UCSD-AML1 (cell line): ENCODE data around the gene SLC43A2.
"Not testable (repeated sequence)": the region's sequence is repeated elsewhere in the genome, so short reads cannot be mapped to it uniquely, and the experiment has no call there.

Experiments used
- DNase-seq: peaks from one replicate; lab custom pipeline; 2025; ENCODE audit not compliant: unreplicated experiment; lab: John Stamatoyannopoulos, UW

The SLC43A2 gene

DNA sequence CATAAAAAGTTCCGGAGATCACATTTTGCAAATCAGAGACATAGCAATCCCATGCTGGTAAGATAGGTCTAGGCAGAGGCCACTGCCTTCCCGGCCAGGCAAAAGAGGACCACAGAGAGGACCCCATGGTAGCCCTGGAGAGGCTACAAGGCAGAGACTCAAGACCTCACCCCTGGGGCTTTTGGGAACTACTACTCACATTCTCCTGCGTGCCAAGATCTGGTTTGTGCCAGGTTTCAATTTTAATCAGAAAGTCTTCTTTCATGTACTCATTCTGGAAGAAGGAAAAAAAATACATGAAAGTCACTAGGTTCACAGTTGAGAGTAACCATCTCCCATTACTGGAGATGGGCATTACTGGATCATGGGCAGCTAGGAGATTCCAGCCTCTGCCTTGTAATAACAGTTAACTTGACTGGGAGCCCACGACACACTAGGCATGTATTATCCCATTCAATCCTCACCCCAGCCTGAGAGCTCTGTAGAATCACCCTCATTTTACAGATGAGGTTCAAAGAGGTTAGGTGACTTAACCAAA lies 87.2 kb downstream of the SLC43A2 start:
- DNase-seq = no peak

DNA sequence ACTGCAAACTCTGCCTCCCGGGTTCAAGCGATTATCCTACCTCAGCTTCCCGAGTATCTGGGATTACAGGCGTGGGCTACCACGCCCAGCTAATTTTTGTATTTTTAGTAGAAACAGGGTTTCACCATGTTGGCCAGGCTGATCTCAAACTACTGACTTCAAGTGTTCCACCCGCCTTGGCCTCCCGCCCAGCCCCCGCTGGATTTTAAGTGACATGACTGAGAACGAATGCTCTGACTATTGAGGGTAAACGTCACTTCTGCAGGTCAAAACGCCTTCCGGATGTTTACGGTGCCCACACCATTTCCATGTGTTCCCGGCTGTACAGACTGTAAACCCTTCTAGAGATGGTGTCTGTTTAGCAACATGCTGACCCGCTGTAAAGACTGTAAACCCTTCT lies 88.8 kb downstream of the SLC43A2 start:
- DNase-seq = no peak

DNA sequence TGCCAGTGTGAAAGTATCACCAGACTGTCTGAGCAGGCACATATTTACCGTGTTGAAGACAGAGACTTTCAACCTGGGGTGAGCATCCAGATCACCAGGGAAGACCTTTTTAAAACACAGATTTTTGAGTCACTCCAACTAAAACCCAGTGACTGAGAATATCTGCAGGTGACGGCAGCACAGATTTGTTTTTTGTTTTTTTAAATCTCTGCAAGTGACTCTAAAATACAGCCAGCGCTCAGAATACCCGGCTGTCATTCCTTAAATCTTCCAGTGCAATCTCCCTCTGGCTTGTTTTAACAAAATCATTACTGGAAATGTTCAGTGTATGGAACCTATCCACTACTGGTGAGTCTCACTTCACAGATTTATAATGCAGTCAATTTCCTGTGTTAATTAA lies 92.9 kb downstream of the SLC43A2 start:
- no peak for DNase-seq

DNA sequence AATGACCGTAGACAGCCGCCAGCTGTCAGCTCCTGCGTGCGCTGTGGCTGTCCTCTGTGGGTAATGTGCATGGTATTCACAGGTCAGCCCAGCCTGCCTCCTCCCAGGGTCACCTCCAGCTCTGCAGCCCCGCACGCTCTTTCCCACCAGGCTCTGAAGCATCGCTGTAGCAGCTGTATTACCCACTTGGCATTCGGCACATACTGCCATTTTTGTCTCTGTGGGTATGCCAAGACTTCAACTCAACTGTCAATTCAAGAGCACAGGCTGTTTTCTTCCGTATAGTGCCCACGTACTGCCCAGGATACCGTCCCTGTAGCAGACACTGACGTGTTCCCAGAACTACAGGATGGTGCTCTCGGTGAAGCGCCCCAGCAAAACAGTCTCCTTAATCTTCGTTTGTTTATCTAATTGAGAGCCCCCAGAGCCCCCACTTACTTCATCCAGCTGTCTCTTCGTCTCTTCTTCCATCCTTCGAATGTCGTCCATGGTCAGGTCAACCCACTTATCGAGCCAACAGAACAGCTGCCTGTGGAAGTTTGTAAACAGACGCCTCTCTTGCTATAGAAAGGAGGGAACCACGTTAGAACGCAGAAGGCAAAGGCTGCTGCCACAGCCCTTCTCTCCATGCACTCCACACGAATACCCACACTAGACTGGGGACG lies 94.8 kb downstream of the SLC43A2 start:
- no peak for DNase-seq

DNA sequence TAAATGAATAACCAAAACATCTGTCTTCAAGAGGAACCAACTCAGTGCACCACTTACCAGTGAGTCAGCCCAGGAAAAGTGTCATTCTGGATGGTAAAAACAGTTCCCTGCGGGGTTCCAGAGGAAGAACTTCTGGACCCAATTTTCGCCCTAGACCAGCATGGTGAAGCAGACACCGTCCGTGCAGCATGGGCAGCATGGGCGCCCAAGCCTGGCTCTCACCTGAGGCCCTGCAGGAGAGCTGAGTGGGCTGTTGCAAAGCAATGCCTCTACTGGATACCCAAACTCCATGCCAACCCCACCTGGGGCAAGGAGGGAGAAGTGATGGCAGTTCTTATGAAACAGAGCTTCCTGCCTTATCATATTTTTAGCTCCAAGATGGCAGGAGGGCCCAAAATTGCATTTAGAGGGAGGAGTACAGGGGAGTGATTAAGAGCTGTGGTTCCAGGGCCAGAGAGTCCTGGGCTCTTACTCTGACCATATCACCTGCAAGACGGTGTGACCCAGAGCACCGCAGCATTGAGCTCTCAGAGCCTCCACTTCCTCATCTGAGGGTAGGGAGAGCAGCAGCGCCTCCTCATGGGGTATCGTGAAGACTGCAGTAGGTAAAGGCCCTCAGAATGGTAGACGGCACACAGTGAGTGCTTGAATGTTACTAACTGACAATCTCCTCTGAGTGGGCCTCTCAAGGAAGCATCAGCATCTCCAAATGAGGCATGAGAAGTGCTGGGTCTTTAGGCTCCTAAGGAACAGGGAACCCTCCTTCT lies 95.6 kb downstream of the SLC43A2 start:
- DNase-seq = peak; percentile 62

DNA sequence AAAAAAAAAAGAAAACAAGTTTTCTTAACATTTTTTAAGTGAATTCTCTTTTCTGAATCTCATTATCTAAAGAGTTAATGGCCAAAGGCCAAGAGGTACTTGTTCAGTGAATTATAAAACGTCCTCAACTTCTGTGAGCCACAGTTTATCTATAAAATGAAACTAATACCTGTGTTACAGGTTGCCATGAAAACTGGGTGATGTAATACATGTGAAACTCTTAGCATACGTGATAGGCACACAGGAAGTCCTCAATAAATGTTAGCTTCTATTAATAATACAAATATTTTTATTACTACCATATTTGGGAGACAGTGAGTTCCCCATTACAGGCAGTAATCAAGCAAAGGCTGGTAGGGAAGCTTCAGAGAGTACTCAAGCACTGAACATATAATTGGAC lies 98.8 kb downstream of the SLC43A2 start:
- no peak for DNase-seq

DNA sequence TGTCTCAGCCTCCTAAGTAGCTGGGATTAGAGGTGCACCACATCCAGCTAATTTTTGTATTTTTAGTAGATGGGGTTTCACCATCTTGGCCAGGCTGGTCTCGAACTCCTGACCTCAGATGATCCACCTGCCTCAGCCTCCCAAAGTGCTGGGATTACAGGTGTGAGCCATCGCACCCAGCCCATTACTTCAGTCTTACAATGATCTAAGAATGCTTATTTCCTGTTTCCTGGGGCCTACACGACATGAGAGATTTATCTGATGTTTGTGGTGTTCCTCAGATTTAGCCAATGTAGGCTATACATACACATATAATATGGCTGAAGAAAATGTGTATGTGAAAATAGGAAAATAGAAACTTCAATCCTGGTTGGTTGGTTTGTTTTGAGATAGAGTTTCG lies 101.8 kb downstream of the SLC43A2 start:
- DNase-seq = not testable (repeated sequence)

DNA sequence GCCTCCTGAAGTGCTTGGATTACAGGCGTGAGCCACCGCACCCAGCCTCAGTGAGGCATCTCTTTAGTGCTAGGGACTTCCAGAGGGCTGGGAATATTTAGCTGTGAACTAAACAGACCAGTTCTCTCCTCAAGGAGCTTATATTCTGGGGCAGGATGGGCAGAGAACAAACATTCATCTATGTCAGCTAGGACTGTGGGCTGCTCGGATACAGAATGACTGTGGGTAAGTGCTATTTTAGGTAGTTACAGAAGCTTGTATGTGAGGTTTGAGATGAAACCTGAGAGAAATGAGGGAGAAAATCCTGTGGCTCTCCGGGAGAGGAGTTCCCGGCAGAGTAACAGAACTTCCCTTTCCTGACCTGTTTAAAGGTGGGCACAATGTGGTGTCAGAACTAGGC lies 106.0 kb downstream of the SLC43A2 start:
- no peak for DNase-seq

DNA sequence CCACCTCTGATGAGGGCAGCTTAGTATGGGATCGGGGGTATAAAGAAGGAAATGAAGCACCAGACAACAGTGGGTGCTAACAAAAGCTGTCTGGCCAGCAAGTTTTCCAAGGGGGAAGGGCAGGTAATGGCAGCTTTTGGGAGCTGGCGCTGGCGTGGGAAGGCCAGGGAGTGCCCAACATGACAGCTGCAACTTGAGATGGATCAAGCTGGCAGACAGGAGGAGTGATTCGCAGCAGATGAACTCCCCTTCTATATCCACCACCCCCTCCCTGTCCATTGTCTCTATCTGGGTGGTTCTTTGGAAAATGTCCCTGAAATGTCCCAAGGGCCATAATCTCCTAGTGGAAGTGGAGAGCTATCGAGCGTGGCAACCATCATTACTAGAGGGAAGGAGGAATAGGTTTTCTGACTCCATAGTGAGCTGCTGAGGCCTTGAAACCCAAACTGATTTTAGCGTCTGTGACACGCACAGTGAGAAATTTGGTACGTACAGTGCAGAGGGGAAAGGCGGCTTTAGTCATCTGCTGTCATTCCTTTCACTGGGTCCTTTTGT lies 107.5 kb downstream of the SLC43A2 start:
- DNase-seq = no peak

DNA sequence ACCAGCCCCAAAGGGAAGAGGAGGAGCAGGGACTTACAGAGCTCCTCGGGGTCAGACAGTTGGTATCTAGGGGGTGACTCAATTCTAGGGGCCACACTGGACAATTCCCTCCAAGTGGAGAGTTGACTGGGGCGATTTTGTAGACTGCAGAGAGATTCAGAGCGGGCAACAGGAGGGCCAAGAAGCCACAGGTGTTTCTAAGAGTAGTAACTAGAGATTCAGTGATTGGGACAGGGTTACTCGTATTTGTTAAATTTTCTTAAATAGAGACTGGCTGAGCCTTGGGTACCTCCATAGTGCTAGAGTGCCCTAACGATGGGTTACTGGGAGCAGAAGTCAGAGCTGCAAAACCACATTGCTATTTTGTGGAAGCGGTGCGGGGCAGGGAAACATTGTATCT lies 109.0 kb downstream of the SLC43A2 start:
- DNase-seq = no peak
